ENCODE data around the gene SNTG2. TPM values are rescaled to one million over a fixed set of nuclear protein-coding genes. Genes with fewer than 3 reads are reported as not detected.

The SNTG2 gene
- polyA plus RNA-seq, 3 donors, result not detected

GRCh38 chr2:1283871-1284270 lies 333.2 kb downstream of the SNTG2 start:
- no peaks in the 10 kb centered on the region for H3K36me3 ChIP-seq (replicated peaks in 1 of 2; ENCODE audit: control insufficient read depth in 1 of 2, insufficient read depth in 2 of 2, low read length in 2 of 2)
- Mint-ChIP-seq H3K27me3 (ENCODE audit: low read depth in 3 of 3) (peaks cover 1 to 6% (median 1%) of the 10 kb centered on the region in 3 donors), H3K4me3 (no peak overlapping the region), H3K27ac (no peak overlapping the region), H3K36me3 (no peaks in the 10 kb centered on the region), H3K9me3 (peaks cover 0 to 12% (median 3%) of the 10 kb centered on the region in 7 donors), H3K4me1 (no peaks in the 10 kb centered on the region)
- H3K4me2 ChIP-seq (replicated peaks; ENCODE audit: extremely low read depth, low read length, poor library complexity, severe bottlenecking), result no peak overlapping the region
- H3K4me3 ChIP-seq (replicated peaks in 1 of 3; ENCODE audit: low read depth in 2 of 3, low read length in 3 of 3), result no peak overlapping the region
- intact Hi-C loops (cut with micrococcal nuclease), result no loop called here
- no peaks in the 10 kb centered on the region for H3K27me3 ChIP-seq (ENCODE audit: control insufficient read depth in 2 of 2, insufficient read depth in 2 of 2, low read length in 2 of 2)
- no peak for DNase-seq
- no peaks in the 10 kb centered on the region for H4K20me1 ChIP-seq (ENCODE audit: insufficient read depth, low read length)
- no peak overlapping the region for H3K9ac ChIP-seq (ENCODE audit: insufficient read depth, low read length, poor library complexity, severe bottlenecking)
- TF ChIP-seq CTCF (IDR thresholded peaks at IDR 0.05), result no peak
- H3K27ac ChIP-seq (ENCODE audit: low read depth in 1 of 2, low read length in 2 of 2), result no peak overlapping the region
- no peaks in the 10 kb centered on the region for H3K4me1 ChIP-seq (ENCODE audit: control insufficient read depth in 1 of 2, insufficient read depth in 2 of 2, low read length in 2 of 2)
- no peaks in the 10 kb centered on the region for H3K79me2 ChIP-seq (ENCODE audit: insufficient read depth, low read length)
- peaks cover 0 to 2% of the 10 kb centered on the region in 2 donors for H3K9me3 ChIP-seq (replicated peaks in 1 of 2; ENCODE audit: control insufficient read depth in 1 of 2, insufficient read depth in 1 of 2, low read length in 2 of 2)
- no peak overlapping the region for H2AFZ ChIP-seq (ENCODE audit: insufficient read depth, low read depth, low read length, poor library complexity, severe bottlenecking)
- WGBS (ENCODE audit: insufficient coverage), result 93% methylated on average over 7 of the region's 10 CpGs

- TF ChIP-seq CTCF (IDR thresholded peaks at IDR 0.05), result no peak
- no peaks in the 10 kb centered on the region for H3K27me3 ChIP-seq (ENCODE audit: control insufficient read depth in 2 of 2, insufficient read depth in 2 of 2, low read length in 2 of 2)
- H3K36me3 ChIP-seq (replicated peaks in 1 of 2; ENCODE audit: control insufficient read depth in 1 of 2, insufficient read depth in 2 of 2, low read length in 2 of 2), result no peaks in the 10 kb centered on the region
- H3K27ac Mint-ChIP-seq, result no peak overlapping the region
- no peaks in the 10 kb centered on the region for H3K36me3 Mint-ChIP-seq
- no peak overlapping the region for H2AFZ ChIP-seq (ENCODE audit: insufficient read depth, low read depth, low read length, poor library complexity, severe bottlenecking)
- no peak overlapping the region for H3K4me3 Mint-ChIP-seq
- DNase-seq, result no peak
- H3K79me2 ChIP-seq (ENCODE audit: insufficient read depth, low read length), result no peaks in the 10 kb centered on the region
- H3K4me1 ChIP-seq (ENCODE audit: control insufficient read depth in 1 of 2, insufficient read depth in 2 of 2, low read length in 2 of 2), result no peaks in the 10 kb centered on the region
- peaks cover 0 to 10% (median 3%) of the 10 kb centered on the region in 7 donors for H3K9me3 Mint-ChIP-seq
- H4K20me1 ChIP-seq (ENCODE audit: insufficient read depth, low read length), result no peaks in the 10 kb centered on the region
- intact Hi-C loops (cut with micrococcal nuclease), result no loop called here
- H3K27me3 Mint-ChIP-seq (ENCODE audit: low read depth in 3 of 3), result peaks cover 0 to 6% (median 1%) of the 10 kb centered on the region in 3 donors
- H3K4me1 Mint-ChIP-seq, result no peaks in the 10 kb centered on the region
- no peak overlapping the region for H3K9ac ChIP-seq (ENCODE audit: insufficient read depth, low read length, poor library complexity, severe bottlenecking)
- no peaks in the 10 kb centered on the region for H3K9me3 ChIP-seq (replicated peaks in 1 of 2; ENCODE audit: control insufficient read depth in 1 of 2, insufficient read depth in 1 of 2, low read length in 2 of 2)
- no peak overlapping the region for H3K4me2 ChIP-seq (replicated peaks; ENCODE audit: extremely low read depth, low read length, poor library complexity, severe bottlenecking)
- H3K27ac ChIP-seq (ENCODE audit: low read depth in 1 of 2, low read length in 2 of 2), result no peak overlapping the region
- WGBS (ENCODE audit: insufficient coverage), result 90% methylated on average over 2 of the region's 4 CpGs
- no peak overlapping the region for H3K4me3 ChIP-seq (replicated peaks in 1 of 3; ENCODE audit: low read depth in 2 of 3, low read length in 3 of 3)
Observed at GRCh38 chr2:1286929-1287328, 336.3 kb downstream of the SNTG2 start.

Data from CD14-positive monocyte (primary cell).